Vagina (tissue), 2 donors: Measurements from ENCODE around the gene KCTD10.

ENCODE experiments used
- CTCF ChIP-seq, 3 experiments: fragments of 450-650 bp in 2 of 3; fragments of 200-600 bp in 1 of 3; sonication (generic) in 1 of 3; IDR thresholded peaks; one replicate each; pipeline ENCODE4 v1.5.1; 2017 to 2019; ENCODE audit warnings: antibody characterized with exemption in 3 of 3, mild to moderate bottlenecking in 2 of 3, moderate library complexity in 2 of 3
- POLR2A ChIP-seq, 2 donors: fragments of 450-650 bp; IDR thresholded peaks; one replicate each; pipeline ENCODE4 v1.6.1; 2017; ENCODE audit warnings: antibody characterized with exemption in 2 of 2, mild to moderate bottlenecking in 2 of 2, moderate library complexity in 2 of 2

GRCh38 chr12:109477963-109478315 is 839 bp upstream of the KCTD10 start:
- TF ChIP-seq CTCF (IDR thresholded peaks at IDR 0.05): no peak
- no peak for TF ChIP-seq POLR2A (IDR thresholded peaks at IDR 0.05)
